K562 (cell line): ENCODE measurements around the gene MVK. TPM values are rescaled to one million over a fixed set of nuclear protein-coding genes. Genes with fewer than 3 reads are reported as not detected.

Experiments used
- ATAC-seq: fragments of 200-7000 bp; cut with Tn5 transposase; 3 replicates; pipeline ENCODE4 v1.9.1; 2020; ENCODE audit warnings: moderate library complexity
- BruUV-seq: library from RNA; stranded (reverse); fragments of 400-500 nt; replicated peaks from 2 replicates; lab custom pipeline; 2021; lab: Mats Ljungman, UMichigan
- CTCF ChIA-PET: fragments of 300-600 bp; formaldehyde crosslinking; extraction: SDS; loops from one replicate; lab custom pipeline; 2021; ENCODE audit warnings: low intra/inter-chr PET ratio; lab: Yijun Ruan, JAX
- POLR2A ChIA-PET: fragments of 300-600, 350-650 bp; sonication (Branson Sonifier 250); formaldehyde crosslinking; extraction: SDS; loops from one replicate; lab custom pipeline; 2021; ENCODE audit warnings: antibody characterized with exemption, inconsistent platforms; lab: Yijun Ruan, JAX
- DNase-seq, 4 experiments: peaks; one replicate each; pipeline versions ENCODE4 v3.0.0 to v3.0.0-alpha.2; 2011 to 2018; ENCODE audit warnings: low spot score in 3 of 4, mixed read lengths in 3 of 4; ENCODE audit errors: extremely low read depth in 1 of 4
- FAIRE-seq: peaks from 2 replicates; lab custom pipeline; 2011; peaks lifted over from hg19 to GRCh38; lab: Jason Lieb, UNC
- H2AFZ ChIP-seq: 2 replicates; pipeline ENCODE4 v1.6.0; 2011; ENCODE audit warnings: low read depth, low read length, control low read depth, inconsistent platforms
- H3K27ac ChIP-seq: fragments of 200-600 bp; 3 replicates; pipeline ENCODE4 v1.8.0; 2011; ENCODE audit warnings: low read depth, mild to moderate bottlenecking, control low read depth, inconsistent platforms, low read length, moderate library complexity, mixed read lengths; ENCODE audit errors: extremely low read depth
- H3K27me3 ChIP-seq, 2 experiments: fragments of 300-600 bp in 1 of 2; 2 replicates in 1 of 2; 3 replicates in 1 of 2; pipeline versions ENCODE4 v1.6.0 to v1.8.0; 2011; ENCODE audit warnings: inconsistent platforms in 2 of 2, low read length in 2 of 2, mild to moderate bottlenecking in 1 of 2, mixed read lengths in 1 of 2, moderate library complexity in 1 of 2; ENCODE audit not compliant: control insufficient read depth in 2 of 2, insufficient read depth in 2 of 2
- H3K36me3 ChIP-seq: fragments of 300-600 bp; 3 replicates; pipeline ENCODE4 v1.8.0; 2011; ENCODE audit warnings: mild to moderate bottlenecking, low read length, inconsistent platforms; ENCODE audit not compliant: control insufficient read depth, insufficient read depth
- H3K4me1 ChIP-seq, 2 experiments: fragments of 200-600 bp in 1 of 2; replicated peaks in 1 of 2; 2 replicates in 1 of 2; 3 replicates in 1 of 2; pipeline versions ENCODE4 v1.5.1 to v1.8.0; 2011; ENCODE audit warnings: inconsistent platforms in 2 of 2, low read length in 2 of 2, mild to moderate bottlenecking in 1 of 2, mixed read lengths in 1 of 2, moderate library complexity in 1 of 2; ENCODE audit not compliant: control insufficient read depth in 2 of 2, insufficient read depth in 2 of 2
- H3K4me2 ChIP-seq: 2 replicates; pipeline ENCODE4 v1.6.1; 2011; ENCODE audit warnings: low read length, control low read depth, inconsistent platforms, mixed read lengths; ENCODE audit not compliant: insufficient read depth
- H3K4me3 ChIP-seq: fragments of 200-600 bp; sonication (generic), shearing (Covaris generic); 2 replicates; pipeline ENCODE4 v1.5.1; 2016; ENCODE audit warnings: control low read depth, inconsistent platforms
- H3K79me2 ChIP-seq: fragments of 200-600 bp; 3 replicates; pipeline ENCODE4 v1.8.0; 2011; ENCODE audit warnings: low read length, inconsistent platforms; ENCODE audit not compliant: control insufficient read depth, insufficient read depth
- H3K9ac ChIP-seq, 2 experiments: 2 replicates each; pipeline versions ENCODE4 v1.6.0 to v1.6.1; 2011; ENCODE audit warnings: low read depth in 2 of 2, low read length in 2 of 2, control low read depth in 1 of 2, inconsistent platforms in 1 of 2, mild to moderate bottlenecking in 1 of 2, mixed read lengths in 1 of 2; ENCODE audit not compliant: insufficient read depth in 1 of 2
- H3K9me1 ChIP-seq: one replicate; pipeline ENCODE4 v1.6.0; 2011; ENCODE audit warnings: inconsistent platforms, mild to moderate bottlenecking, low read length, moderate library complexity; ENCODE audit not compliant: control insufficient read depth, insufficient read depth
- H3K9me3 ChIP-seq: replicated peaks from 2 replicates; pipeline ENCODE4 v1.5.1; 2011; ENCODE audit warnings: low read depth, low read length, inconsistent platforms; ENCODE audit not compliant: control insufficient read depth, insufficient read depth
- H4K20me1 ChIP-seq: replicated peaks from 2 replicates; pipeline ENCODE4 v1.6.1; 2011; ENCODE audit warnings: low read length, inconsistent platforms, mixed read lengths; ENCODE audit not compliant: control insufficient read depth, insufficient read depth
- CBX2 ChIP-seq: fragments of 200-600 bp; sonication (generic); IDR thresholded peaks from one replicate; pipeline ENCODE4 v1.6.1; 2012; ENCODE audit warnings: mild to moderate bottlenecking, low read length, inconsistent platforms; ENCODE audit not compliant: insufficient read depth, poor library complexity, severe bottlenecking
- ELF1 ChIP-seq: fragments of 200-800 bp; sonication (Bioruptor generic); IDR thresholded peaks from 2 replicates; pipeline ENCODE4 v1.6.1; 2016; ENCODE audit warnings: missing genetic modification characterization, missing compliant biosample characterization
- FOXA1 ChIP-seq: fragments of 450-650 bp; IDR thresholded peaks from 2 replicates; pipeline ENCODE4 v1.6.1; 2016; ENCODE audit warnings: mild to moderate bottlenecking, borderline replicate concordance
- FOXM1 ChIP-seq, 2 experiments: fragments of 450-650 bp in 1 of 2; sonication (generic) in 1 of 2; formaldehyde crosslinking in 1 of 2; IDR thresholded peaks; 2 replicates each; pipeline versions ENCODE4 v1.6.1 to v1.9.0; 2017 to 2022; ENCODE audit warnings: low read depth in 2 of 2, mild to moderate bottlenecking in 2 of 2, missing genetic modification reagents in 1 of 2, moderate library complexity in 1 of 2
- GTF2F1 ChIP-seq: IDR thresholded peaks from 2 replicates; pipeline ENCODE4 v1.6.1; 2011; ENCODE audit warnings: low read depth, low read length, improper control_type of control experiment
- IRF2 ChIP-seq: sonication (generic); formaldehyde crosslinking; IDR thresholded peaks from 2 replicates; pipeline ENCODE4 v1.8.1; 2022; ENCODE audit warnings: mild to moderate bottlenecking, missing genetic modification reagents
- KLF16 ChIP-seq: IDR thresholded peaks from 2 replicates; pipeline ENCODE4 v1.6.1; 2016; ENCODE audit warnings: antibody characterized with exemption
- LEF1 ChIP-seq: fragments of 450-650 bp; IDR thresholded peaks from 2 replicates; pipeline ENCODE4 v1.6.1; 2016; ENCODE audit warnings: mild to moderate bottlenecking
- NCOA1 ChIP-seq: fragments of 450-650 bp; IDR thresholded peaks from 2 replicates; pipeline ENCODE4 v1.6.1; 2016; ENCODE audit warnings: low read depth
- OTX1 ChIP-seq: fragments of 450-650 bp; formaldehyde crosslinking; IDR thresholded peaks from 2 replicates; pipeline ENCODE4 v1.4.0; 2022; ENCODE audit warnings: mild to moderate bottlenecking
- PHF21A ChIP-seq: fragments of 450-650 bp; IDR thresholded peaks from 2 replicates; pipeline ENCODE4 v1.6.1; 2017; ENCODE audit warnings: low read depth, borderline replicate concordance
- RFX1 ChIP-seq: fragments of 450-650 bp; IDR thresholded peaks from 2 replicates; pipeline ENCODE4 v1.6.1; 2016; ENCODE audit warnings: mild to moderate bottlenecking, moderate library complexity
- ZFP1 ChIP-seq: fragments of 450-650 bp; formaldehyde crosslinking; IDR thresholded peaks from 2 replicates; pipeline ENCODE4 v1.4.0; 2020; ENCODE audit warnings: mild to moderate bottlenecking, mixed read lengths
- ZNF263 ChIP-seq: sonication (generic); formaldehyde crosslinking; IDR thresholded peaks from 2 replicates; pipeline ENCODE4 v1.8.0; 2022; ENCODE audit warnings: mild to moderate bottlenecking, missing genetic modification reagents, borderline replicate concordance
- ZNF668 ChIP-seq: fragments of 250-450 bp; sonication (Bioruptor Pico); IDR thresholded peaks from 2 replicates; pipeline ENCODE4 v1.8.0; 2022; ENCODE audit warnings: mild to moderate bottlenecking, inconsistent platforms
- ZNF764 ChIP-seq: fragments of 250-450 bp; sonication (Bioruptor Pico); IDR thresholded peaks from 2 replicates; pipeline ENCODE4 v1.4.0; 2020; ENCODE audit warnings: low read depth, mild to moderate bottlenecking, moderate library complexity
- WGBS: fragments of 100-300 bp; shearing (Covaris generic); methylation state at CpG from one replicate; pipeline ENCODE4 v1.1.6; 2016; ENCODE audit warnings: low coverage, mixed read lengths; ENCODE audit not compliant: insufficient coverage; ENCODE audit errors: missing lambda C conversion rate; 5-methylcytosine and 5-hydroxymethylcytosine counted together
- in situ Hi-C: fragments of 300-500 bp; cut with MboI; formaldehyde crosslinking; loops from 4 replicates; pipeline ENCODE4 v1.15.0; 2018; ENCODE audit warnings: inconsistent platforms, mixed read lengths
- intact Hi-C: fragments of 100-400 bp; cut with micrococcal nuclease; formaldehyde crosslinking; loops from 2 replicates; pipeline ENCODE4 v1.14.2; 2022
- polyA plus RNA-seq, 8 experiments: library from polyadenylated mRNA; depleted of rRNA in 4 of 8; stranded (reverse) in 5 of 8; unstranded in 3 of 8; fragments of >200 nt; fragmentation: Nextera tagmentation in 2 of 8; fragmentation: Illumina TruSeq in 1 of 8; extraction: Ambion mirVana in 2 of 8; extraction: Trizol in 1 of 8; gene quantifications; 2 replicates each; pipeline versions ENCODE4 v1.2.1 to v1.2.3, GENCODE V29; 2011 to 2014; ENCODE audit warnings: inconsistent platforms in 1 of 8, missing spikeins in 1 of 8
- total RNA-seq, 7 experiments: library from RNA; depleted of rRNA in 6 of 7; stranded (reverse); fragments of >200 nt in 6 of 7; fragmentation: Illumina TruSeq in 2 of 7; extraction: Trizol in 2 of 7; gene quantifications; 2 replicates each; pipeline versions ENCODE4 v1.2.1 to v1.2.3, GENCODE V29; 2011 to 2021; ENCODE audit warnings: low replicate concordance in 1 of 7
- TF ChIP-seq, protein P1 (sequence below): IDR thresholded peaks from 2 replicates; pipeline ENCODE4 v1.6.1; 2014; ENCODE audit warnings: antibody characterized with exemption
- TF ChIP-seq, protein P2 (sequence below): sonication (generic); formaldehyde crosslinking; IDR thresholded peaks from 2 replicates; pipeline ENCODE4 v1.4.0; 2020; ENCODE audit warnings: mild to moderate bottlenecking, missing genetic modification reagents

Gene MVK
- total and polyA plus RNA-seq, 9 of the 15 experiments (the other 6 are each of a cell fraction or from before 2014, with no cell fraction given): 0.41 to 33.6 (median 18.8) TPM

GRCh38 chr12:109550281-109550680, 23.3 kb upstream of the MVK start:
- no peak for DNase-seq
- POLR2A ChIA-PET: interaction anchor here (2.1 to 2.3 kb wide), 2 partner anchors 9 to 24 kb away, joined by 5 to 13 read pairs; partner anchors contain the start of genes MMAB and MVK
- no peaks in the 10 kb centered on the region; a peak in 1 of 5 replicates for H3K4me1 ChIP-seq
- H3K27me3 ChIP-seq: peaks cover 46 to 78% of the 10 kb centered on the region in 2 experiments
- no peak overlapping the region for H3K4me2 ChIP-seq
- H3K27ac ChIP-seq: no peak overlapping the region
- peak overlapping the region in 1 of 2 experiments; percentile 51; a peak in 1 of 4 replicates for H3K9ac ChIP-seq
- TF ChIP-seq ZNF263: no peak
- no peak for TF ChIP-seq FOXM1 (IDR thresholded peaks at IDR 0.05; ENCODE audit: low read depth)
- no peak for TF ChIP-seq FOXM1 (CRISPR knock-in tag; IDR thresholded peaks at IDR 0.05; ENCODE audit: low read depth)
- TF ChIP-seq, protein P1, sequence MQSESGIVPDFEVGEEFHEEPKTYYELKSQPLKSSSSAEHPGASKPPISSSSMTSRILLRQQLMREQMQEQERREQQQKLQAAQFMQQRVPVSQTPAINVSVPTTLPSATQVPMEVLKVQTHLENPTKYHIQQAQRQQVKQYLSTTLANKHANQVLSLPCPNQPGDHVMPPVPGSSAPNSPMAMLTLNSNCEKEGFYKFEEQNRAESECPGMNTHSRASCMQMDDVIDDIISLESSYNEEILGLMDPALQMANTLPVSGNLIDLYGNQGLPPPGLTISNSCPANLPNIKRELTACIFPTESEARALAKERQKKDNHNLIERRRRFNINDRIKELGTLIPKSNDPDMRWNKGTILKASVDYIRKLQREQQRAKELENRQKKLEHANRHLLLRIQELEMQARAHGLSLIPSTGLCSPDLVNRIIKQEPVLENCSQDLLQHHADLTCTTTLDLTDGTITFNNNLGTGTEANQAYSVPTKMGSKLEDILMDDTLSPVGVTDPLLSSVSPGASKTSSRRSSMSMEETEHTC: no peak
- no peak for TF ChIP-seq KLF16
- TF ChIP-seq OTX1 (CRISPR knock-in tag): no peak
- no peak for TF ChIP-seq GTF2F1
- no peak for TF ChIP-seq ELF1 (tag)
- TF ChIP-seq RFX1: no peak
- no peak for TF ChIP-seq ZFP1 (CRISPR knock-in tag)
- no peak for TF ChIP-seq IRF2 (CRISPR knock-in tag)
- no peak for TF ChIP-seq PHF21A
- TF ChIP-seq ZNF668 (CRISPR knock-in tag): no peak
- TF ChIP-seq ZNF764 (CRISPR knock-in tag): no peak
- TF ChIP-seq CBX2: no peak
- TF ChIP-seq LEF1: no peak
- TF ChIP-seq NCOA1: no peak
- TF ChIP-seq, protein P2, sequence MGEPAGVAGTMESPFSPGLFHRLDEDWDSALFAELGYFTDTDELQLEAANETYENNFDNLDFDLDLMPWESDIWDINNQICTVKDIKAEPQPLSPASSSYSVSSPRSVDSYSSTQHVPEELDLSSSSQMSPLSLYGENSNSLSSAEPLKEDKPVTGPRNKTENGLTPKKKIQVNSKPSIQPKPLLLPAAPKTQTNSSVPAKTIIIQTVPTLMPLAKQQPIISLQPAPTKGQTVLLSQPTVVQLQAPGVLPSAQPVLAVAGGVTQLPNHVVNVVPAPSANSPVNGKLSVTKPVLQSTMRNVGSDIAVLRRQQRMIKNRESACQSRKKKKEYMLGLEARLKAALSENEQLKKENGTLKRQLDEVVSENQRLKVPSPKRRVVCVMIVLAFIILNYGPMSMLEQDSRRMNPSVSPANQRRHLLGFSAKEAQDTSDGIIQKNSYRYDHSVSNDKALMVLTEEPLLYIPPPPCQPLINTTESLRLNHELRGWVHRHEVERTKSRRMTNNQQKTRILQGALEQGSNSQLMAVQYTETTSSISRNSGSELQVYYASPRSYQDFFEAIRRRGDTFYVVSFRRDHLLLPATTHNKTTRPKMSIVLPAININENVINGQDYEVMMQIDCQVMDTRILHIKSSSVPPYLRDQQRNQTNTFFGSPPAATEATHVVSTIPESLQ: no peak
- no peak for TF ChIP-seq FOXA1
- no peaks in the 10 kb centered on the region for H3K9me3 ChIP-seq
- WGBS: under 1% methylated on average over 12 of the region's 12 CpGs
- no peaks in the 10 kb centered on the region for H3K79me2 ChIP-seq
- no peaks in the 10 kb centered on the region for H3K9me1 ChIP-seq
- no TSS peak for BruUV-seq
- no peak overlapping the region for H3K4me3 ChIP-seq
- ATAC-seq: no peak
- FAIRE-seq: no peak
- H3K36me3 ChIP-seq: no peaks in the 10 kb centered on the region
- H4K20me1 ChIP-seq: peaks cover 19% of the 10 kb centered on the region
- CTCF ChIA-PET: no interaction called here
- no peak overlapping the region for H2AFZ ChIP-seq
- intact Hi-C loops (no loop called here), in situ Hi-C loops (no loop called here)
